Stimulated activated CD8-positive, alpha-beta memory T cell treated with anti-CD3 and anti-CD28 coated beads, Interleukin-7, amount 100 ng/mL, for 48 hours (primary cell): ENCODE measurements around the gene MOB3C.

ENCODE experiments used
- DNase-seq, 2 donors: peaks; one replicate each; pipeline ENCODE4 v3.0.0-alpha.2; 2020; ENCODE audit warnings: low read depth in 1 of 2; ENCODE audit errors: extremely low read depth in 1 of 2

MOB3C gene

DNA sequence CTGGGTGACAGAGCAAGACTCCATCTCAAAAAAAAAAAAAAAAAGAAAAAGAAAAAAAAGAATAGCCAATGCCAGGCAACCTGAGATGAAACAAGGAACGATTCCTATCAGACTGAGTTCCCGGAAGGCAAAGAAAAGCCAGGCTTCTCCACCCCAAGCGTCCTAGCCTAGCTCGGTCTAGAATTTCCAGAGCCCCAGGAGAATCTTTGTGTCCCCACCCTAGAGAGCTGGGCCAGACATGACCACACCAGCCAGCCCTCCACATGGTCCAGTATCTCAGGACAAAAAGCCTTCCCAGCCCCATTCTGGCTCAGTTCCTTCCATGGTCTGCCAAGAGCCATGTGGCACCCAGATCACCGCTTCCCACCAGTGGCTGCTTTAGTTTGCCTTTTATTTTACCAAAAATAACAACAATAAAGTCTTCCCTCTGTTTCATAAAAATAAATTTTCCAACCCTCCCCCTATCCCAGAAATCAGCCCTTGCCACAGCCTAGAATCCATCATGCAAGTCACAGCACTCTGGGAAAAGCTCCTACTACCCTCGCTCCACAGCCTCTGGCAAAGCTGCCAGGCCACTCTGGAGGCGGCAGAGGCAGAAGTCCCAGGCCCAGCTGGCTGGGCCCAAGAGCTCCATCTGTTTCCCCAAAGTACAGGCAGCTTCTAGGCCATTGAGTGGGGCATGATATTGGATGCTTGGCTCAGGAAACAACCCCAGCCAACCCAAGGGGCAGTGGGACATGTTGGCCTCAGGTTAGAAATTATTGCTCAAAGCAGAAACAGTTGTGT lies 9.1 kb downstream of the MOB3C start:
- no peak for DNase-seq

- DNase-seq: no peak
These were observed 10.2 kb downstream of the MOB3C start for GRCh38 chr1:46606255-46606965.

DNA sequence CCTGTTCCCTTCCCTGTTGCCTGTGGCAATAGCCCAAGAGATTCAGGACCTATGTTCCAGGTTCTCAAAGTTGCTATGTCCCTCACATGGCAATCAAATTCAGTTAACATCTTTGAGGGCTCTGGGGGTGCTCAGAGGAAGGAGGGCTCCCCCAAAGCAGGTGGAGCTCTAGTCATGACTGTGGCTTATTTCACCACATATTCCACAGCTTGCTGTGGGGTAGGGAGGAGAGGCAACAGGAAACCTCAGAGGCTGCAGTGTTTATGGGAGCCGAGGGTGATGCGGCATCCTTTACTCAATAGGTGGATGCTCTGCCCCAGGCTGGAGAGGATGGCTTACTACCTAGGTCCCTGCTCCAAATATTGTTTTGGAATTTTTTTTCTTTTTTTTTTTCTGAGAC lies 11.4 kb downstream of the MOB3C start:
- DNase-seq: no peak

DNA sequence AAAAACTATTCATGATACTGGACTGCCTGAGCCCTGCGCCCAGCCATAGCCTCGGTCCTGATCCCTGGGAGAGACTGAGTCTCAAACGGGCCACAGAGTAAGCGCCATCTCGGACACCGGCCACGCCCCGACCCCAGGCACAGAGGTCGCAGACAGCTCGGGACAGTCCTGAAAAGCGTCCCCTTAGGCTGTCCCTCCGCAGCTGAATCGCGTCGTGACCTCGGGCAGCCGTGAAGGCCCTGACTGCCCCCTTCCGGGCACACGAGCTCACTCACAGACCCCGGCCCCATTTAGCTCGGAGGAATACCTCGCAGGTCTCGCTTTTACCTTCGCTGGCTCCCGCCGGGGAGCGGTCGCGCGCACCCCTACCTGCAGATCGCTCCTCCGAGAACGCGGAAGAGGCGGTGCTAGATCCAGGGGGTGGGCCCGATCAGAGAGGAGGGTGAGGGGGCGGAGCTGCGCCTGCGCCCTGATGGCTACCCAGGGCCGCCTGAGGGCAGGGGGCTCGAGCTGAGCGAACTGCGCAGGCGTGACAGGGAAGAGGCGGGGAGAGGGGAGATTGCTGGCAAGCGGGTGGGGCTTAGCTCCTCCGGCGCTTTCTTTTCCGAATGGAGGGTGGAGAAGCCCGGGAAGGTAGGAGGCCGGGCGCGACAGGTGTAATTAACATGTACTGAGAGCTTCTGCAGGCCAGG lies 12.6 kb downstream of the MOB3C start, which contains the start of gene MKNK1:
Gene MKNK1, minus strand, starts transcription at position 411 of the 692 bp plus-strand sequence. CDS start 20,941 bp downstream, outside the sequence.
- DNase-seq: peak; percentile 94 to 97

GRCh38 chr1:46603481-46603857 lies 13.1 kb downstream of the MOB3C start:
- DNase-seq: no peak

- no peak for DNase-seq
These were observed 15.2 kb downstream of the MOB3C start for GRCh38 chr1:46601257-46602007.

DNA sequence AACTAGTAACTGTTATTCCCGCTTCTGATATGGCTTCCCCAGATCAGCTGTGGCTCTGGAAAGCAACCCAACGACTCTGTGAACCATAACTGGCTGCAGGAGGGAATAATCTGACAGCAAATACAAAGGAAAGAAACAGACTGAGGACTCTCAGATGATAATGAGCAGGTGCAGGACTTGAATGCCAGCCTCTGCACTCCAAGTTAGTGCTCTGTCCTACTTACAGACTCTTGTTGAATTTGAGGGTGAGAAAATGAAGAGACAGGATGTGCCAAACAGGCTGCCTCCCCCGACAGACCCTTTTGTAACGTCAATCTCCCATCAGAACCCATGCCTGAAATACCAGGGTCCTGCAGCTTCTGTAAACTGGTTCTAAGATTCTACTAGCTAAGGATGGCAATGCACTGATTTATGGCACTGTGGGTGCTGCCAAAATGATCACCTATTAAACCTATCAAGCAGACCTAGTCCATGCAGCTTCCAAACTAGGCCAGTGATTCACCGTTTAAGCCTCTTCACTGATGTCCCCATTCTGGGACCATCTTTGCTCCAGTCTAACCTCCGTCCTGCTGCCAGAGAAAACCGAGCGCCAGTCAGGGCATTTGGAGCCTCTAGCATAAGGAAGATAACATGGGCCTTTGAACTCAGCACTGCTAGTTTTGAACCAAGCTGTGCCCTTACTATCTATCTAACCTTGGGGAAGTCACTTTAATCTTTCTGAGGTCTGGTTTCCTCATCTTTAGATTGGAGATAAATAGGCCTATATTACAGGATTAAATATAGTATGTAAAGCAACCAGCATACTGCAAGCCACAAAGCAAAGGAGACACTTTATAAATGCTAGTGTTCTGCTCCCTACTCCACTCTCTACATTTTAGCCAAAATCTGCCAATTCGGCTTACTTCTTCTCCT lies 17.3 kb downstream of the MOB3C start:
- no peak for DNase-seq

- no peak for DNase-seq
These were observed 19.8 kb downstream of the MOB3C start for GRCh38 chr1:46596846-46597245.

DNA sequence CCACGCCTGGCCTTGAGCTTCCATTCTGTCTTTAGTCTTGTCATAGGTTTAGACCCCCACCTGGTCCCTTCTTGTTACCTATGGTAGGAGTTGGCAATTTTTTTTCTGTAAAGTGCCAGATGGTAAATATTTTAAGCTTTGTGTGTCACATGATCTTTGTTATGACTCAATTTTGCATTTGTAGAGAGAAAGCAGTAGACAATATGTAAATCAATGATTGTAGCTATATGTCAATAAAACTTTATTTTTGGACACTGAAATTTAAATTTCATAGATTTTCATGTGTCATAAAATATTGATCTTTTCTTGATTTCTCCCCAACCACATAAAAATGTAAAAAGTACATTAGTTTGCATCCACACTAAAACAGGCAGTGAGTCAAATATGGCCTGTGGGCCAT lies 20.6 kb downstream of the MOB3C start:
- DNase-seq: no peak

DNA sequence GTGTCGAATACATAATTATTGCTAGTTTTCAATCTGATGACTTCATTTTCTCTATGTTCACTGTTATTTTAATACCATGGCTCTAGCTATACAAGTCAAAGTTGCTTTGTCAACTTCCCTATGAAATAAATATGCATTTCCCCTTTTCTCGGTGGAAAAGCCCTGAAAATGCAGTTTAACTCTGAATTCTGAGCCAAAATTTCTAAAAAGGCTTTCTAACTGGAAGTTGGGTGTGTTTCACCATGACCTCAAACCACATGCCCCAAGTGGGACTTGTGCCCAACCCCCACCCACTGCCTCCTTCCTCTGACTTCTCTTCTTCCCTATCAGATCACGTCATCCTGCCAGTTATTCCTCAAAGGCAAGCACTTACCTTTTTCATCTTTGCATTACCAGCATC lies 21.5 kb downstream of the MOB3C start:
- no peak for DNase-seq

DNA sequence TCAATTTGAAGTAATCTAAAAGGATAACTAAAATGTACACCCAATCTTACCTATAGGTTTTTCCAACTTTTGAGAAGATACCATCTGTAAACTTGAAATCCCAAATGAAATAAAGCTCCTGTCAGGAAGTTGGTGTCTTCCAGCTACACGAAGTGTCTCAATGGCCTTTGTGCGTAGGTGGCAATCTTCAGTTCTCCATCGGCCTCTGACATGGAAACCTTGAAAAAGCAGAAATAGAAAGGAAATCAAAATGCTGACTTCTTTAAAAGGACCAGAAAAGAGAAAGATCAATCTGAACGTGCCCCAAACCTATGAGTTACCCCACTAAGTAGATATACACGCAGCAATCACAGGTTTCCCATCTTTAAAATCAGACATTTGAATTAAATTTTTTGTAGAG lies 22.5 kb downstream of the MOB3C start:
- no peak for DNase-seq

DNA sequence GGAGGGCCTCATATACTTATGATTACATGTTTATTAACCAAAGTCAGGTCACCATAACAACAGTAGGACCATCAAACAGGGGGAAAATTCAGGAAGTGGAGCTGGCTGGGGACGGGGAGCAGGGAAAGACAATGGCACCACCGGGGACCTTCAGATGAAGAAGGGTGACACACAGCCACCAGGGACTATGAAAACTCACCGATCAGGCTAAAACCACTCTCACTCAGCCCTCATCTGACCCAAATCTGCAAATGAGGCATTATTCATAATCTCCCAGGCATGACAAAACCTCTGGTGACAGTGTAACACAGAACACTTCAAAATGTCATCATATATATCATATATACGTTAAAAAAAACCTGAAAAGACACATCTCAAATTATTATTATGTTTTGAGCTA lies 23.8 kb downstream of the MOB3C start:
- DNase-seq: no peak

DNA sequence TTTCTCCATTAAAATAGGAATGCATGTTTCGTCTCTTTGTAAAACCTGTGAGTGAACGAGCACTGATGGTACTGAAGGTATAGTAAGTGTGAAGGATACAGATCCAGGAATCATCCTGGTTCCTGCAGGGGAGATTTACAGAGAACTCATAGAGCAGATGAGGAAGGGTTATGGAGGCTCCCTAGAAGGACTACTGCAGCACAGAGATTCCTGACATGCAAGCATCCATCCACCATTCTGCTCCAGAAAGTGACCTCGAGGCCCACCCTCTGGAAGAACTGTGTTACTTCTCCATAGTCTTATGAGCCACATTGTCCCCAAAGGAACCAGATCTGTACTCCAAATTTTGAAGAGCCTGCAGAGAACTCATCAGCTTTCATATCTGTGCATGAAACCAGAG lies 27.1 kb downstream of the MOB3C start:
- no peak for DNase-seq

GRCh38 chr1:46587069-46587468 lies 29.5 kb downstream of the MOB3C start:
- DNase-seq: no peak

DNA sequence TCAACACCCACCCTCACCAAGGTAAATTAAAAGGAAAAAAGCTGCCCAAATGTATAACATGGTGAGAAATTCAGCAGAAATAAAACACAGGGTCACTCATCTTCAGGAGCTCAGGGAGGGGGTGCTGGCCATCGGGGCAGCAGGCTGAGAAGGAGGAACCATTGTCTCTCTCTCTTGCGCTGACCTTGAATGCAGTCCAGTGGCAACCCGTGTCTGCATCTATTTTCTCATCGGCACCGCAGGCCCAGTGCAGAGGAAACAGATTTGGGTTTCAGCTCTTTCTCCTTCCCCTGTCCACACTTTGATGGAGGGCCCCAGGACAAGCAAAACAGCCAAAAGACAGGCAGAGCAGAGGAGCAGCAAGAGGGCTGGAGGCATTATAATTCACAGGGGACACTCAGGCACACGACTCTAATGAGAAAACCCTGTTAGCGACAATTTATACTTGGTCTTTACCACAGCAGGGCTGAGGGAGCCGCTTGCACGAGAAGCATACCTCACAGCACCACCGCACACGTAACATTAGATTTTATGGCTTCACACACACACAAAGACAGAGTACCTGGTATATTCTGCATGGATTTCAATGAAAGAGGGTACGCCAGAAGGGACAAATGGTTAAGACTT lies 31.2 kb downstream of the MOB3C start:
- no peak for DNase-seq

- no peak for DNase-seq
These were observed 33.1 kb downstream of the MOB3C start for GRCh38 chr1:46583494-46583893.

GRCh38 chr1:46582972-46583371 lies 33.6 kb downstream of the MOB3C start:
- DNase-seq: no peak

DNA sequence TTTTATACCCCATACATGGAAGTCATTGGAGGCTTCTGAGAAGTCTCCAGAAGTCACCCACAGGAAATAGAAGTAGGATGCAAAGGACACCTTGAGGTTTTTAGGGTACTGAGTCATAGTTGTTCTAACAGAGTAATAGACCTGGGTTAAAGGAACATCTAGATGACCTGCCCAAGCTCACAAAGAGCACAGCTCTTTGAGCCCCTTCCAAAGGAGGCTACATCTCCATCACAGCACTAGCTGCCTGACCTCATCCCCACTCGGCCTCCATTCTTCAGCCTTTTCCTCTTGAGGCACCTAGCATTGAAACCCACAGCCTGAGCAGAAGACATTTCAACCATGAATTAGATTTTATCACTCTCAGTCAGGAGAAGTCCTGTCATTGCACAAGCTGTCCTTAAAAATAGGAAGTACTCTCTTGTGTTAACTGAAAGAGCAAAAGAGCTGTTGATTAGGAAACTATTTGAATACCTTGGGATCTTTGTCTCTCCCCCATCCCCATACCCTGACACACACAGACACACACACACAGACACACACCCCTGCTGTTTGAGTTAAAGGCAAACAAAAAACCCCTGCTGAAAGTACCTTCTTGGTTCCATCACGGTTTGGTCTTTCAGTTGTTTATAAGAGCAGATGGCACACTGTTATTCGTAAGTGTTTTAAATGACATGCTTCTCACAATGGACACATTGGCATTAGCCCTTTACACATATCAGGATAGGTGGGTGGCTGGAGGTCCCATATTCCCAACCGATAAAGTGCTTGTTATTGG lies 34.7 kb downstream of the MOB3C start:
- no peak for DNase-seq
